SU-DHL-6 (cell line): ENCODE measurements around the gene E2F7.

Experiments
- H2AFZ ChIP-seq: fragments of 200-600 bp; sonication (generic); 2 replicates; pipeline ENCODE4 v1.6.1; 2014; ENCODE audit warnings: low read depth, mild to moderate bottlenecking, moderate library complexity, mixed read lengths, antibody characterized with exemption, low read length; ENCODE audit not compliant: severe bottlenecking
- H3F3A ChIP-seq: fragments of 200-600 bp; shearing (Covaris generic); 2 replicates; pipeline ENCODE4 v1.6.0; 2016; ENCODE audit warnings: antibody characterized with exemption, mild to moderate bottlenecking; ENCODE audit not compliant: insufficient read depth
- H3K27ac ChIP-seq: fragments of 200-600 bp; sonication (generic); 2 replicates; pipeline ENCODE4 v1.5.1; 2016; ENCODE audit warnings: low read depth, mild to moderate bottlenecking, low read length, moderate library complexity, mixed read lengths
- H3K27me3 ChIP-seq: fragments of 200-600 bp; sonication (generic), shearing (Covaris generic); 2 replicates; pipeline ENCODE4 v1.6.0; 2014; ENCODE audit warnings: mild to moderate bottlenecking, low read length
- H3K36me3 ChIP-seq: fragments of 200-600 bp; sonication (generic); 2 replicates; pipeline ENCODE4 v1.6.1; 2014; ENCODE audit warnings: mild to moderate bottlenecking, low read length, mixed read lengths
- H3K4me2 ChIP-seq: fragments of 300-600, 200-600 bp; shearing (Covaris generic), sonication (generic); 2 replicates; pipeline ENCODE4 v1.6.0; 2014; ENCODE audit warnings: low read length, low read depth, mild to moderate bottlenecking; ENCODE audit not compliant: poor library complexity, severe bottlenecking
- H3K4me3 ChIP-seq: fragments of 200-600 bp; sonication (generic); 2 replicates; pipeline ENCODE4 v1.5.1; 2014; ENCODE audit warnings: antibody characterized with exemption, low read length, mild to moderate bottlenecking, mixed read lengths; ENCODE audit not compliant: insufficient read depth, poor library complexity, severe bottlenecking
- H3K79me2 ChIP-seq: fragments of 200-600 bp; sonication (generic); 2 replicates; pipeline ENCODE4 v1.6.1; 2014; ENCODE audit warnings: mild to moderate bottlenecking, low read length, moderate library complexity; ENCODE audit not compliant: insufficient read depth
- H3K9ac ChIP-seq: fragments of 200-600 bp; sonication (generic); 2 replicates; pipeline ENCODE4 v1.7.0; 2014; ENCODE audit warnings: mild to moderate bottlenecking, low read length
- H3K9me2 ChIP-seq: fragments of 200-600 bp; sonication (generic); replicated peaks from 2 replicates; pipeline ENCODE4 v1.6.1; 2014; ENCODE audit warnings: low read length; ENCODE audit not compliant: insufficient read depth
- H3K9me3 ChIP-seq: fragments of 200-600 bp; sonication (generic); 2 replicates; pipeline ENCODE4 v1.6.1; 2014; ENCODE audit warnings: low read length, mixed read lengths; ENCODE audit not compliant: insufficient read depth
- H4K20me1 ChIP-seq: fragments of 200-600 bp; sonication (generic); 2 replicates; pipeline ENCODE4 v1.6.1; 2014; ENCODE audit warnings: low read depth, mild to moderate bottlenecking, antibody characterized with exemption, low read length, moderate library complexity, mixed read lengths
- EZH2phosphoT487 ChIP-seq: fragments of 200-600 bp; sonication (generic), shearing (Covaris generic); conservative IDR thresholded peaks from 2 replicates; pipeline ENCODE4 v1.6.1; 2018; ENCODE audit warnings: mild to moderate bottlenecking, antibody characterized with exemption, low read length, moderate library complexity, mixed read lengths
- TF ChIP-seq, protein P1 (sequence below): fragments of 200-600 bp; sonication (generic); IDR thresholded peaks from one replicate; pipeline ENCODE4 v1.5.1; 2017; ENCODE audit warnings: antibody characterized with exemption, mild to moderate bottlenecking, low read length, moderate library complexity; ENCODE audit not compliant: insufficient read depth, poor library complexity, severe bottlenecking

The E2F7 gene

GRCh38 chr12:76990716-76991115 lies 74.7 kb downstream of the E2F7 start:
- H3K79me2 ChIP-seq: no peaks in the 10 kb centered on the region
- H3F3A ChIP-seq: no peaks in the 10 kb centered on the region
- H4K20me1 ChIP-seq: no peaks in the 10 kb centered on the region
- 0 out of 2 replicates have a peak, but pooled peaks cover 3% of the 10 kb centered on the region for H3K9me2 ChIP-seq
- no peaks in the 10 kb centered on the region for H3K9me3 ChIP-seq
- no peak overlapping the region for H3K9ac ChIP-seq
- no peak overlapping the region for H2AFZ ChIP-seq
- H3K4me2 ChIP-seq: no peak overlapping the region
- no peak overlapping the region for H3K27ac ChIP-seq
- H3K36me3 ChIP-seq: no peaks in the 10 kb centered on the region
- no peak overlapping the region for H3K4me3 ChIP-seq
- no peaks in the 10 kb centered on the region for H3K27me3 ChIP-seq
- TF ChIP-seq EZH2phosphoT487: no peak
- TF ChIP-seq, protein P1, sequence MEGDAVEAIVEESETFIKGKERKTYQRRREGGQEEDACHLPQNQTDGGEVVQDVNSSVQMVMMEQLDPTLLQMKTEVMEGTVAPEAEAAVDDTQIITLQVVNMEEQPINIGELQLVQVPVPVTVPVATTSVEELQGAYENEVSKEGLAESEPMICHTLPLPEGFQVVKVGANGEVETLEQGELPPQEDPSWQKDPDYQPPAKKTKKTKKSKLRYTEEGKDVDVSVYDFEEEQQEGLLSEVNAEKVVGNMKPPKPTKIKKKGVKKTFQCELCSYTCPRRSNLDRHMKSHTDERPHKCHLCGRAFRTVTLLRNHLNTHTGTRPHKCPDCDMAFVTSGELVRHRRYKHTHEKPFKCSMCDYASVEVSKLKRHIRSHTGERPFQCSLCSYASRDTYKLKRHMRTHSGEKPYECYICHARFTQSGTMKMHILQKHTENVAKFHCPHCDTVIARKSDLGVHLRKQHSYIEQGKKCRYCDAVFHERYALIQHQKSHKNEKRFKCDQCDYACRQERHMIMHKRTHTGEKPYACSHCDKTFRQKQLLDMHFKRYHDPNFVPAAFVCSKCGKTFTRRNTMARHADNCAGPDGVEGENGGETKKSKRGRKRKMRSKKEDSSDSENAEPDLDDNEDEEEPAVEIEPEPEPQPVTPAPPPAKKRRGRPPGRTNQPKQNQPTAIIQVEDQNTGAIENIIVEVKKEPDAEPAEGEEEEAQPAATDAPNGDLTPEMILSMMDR: no peak

DNA sequence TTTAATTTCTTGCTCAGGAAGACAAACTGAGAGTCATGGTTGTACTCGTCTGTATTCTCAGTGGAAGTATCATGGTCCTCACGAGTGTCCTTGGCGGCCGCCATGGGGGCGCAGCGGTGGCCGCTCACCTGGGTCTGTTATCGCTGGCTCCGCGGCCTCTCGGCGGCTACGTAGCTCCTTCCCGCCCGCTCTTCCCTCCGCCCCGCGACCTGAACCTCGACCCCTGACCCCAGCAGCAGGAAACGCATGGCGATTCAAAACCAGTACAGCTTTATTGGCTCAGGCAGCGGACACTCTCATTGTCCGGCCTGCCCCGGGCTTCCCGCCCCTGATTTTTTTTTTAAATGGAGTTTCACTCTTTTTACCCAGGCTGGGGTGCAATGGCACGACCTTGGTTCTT lies 80.8 kb downstream of the E2F7 start:
- H3K9ac ChIP-seq: no peak overlapping the region
- no peak overlapping the region for H2AFZ ChIP-seq
- H3K9me2 ChIP-seq: no peaks in the 10 kb centered on the region
- TF ChIP-seq, protein P1: no peak
- TF ChIP-seq EZH2phosphoT487: no peak
- H4K20me1 ChIP-seq: no peaks in the 10 kb centered on the region
- no peak overlapping the region for H3K4me3 ChIP-seq
- H3F3A ChIP-seq: no peaks in the 10 kb centered on the region
- no peaks in the 10 kb centered on the region for H3K27me3 ChIP-seq
- H3K27ac ChIP-seq: no peak overlapping the region
- no peaks in the 10 kb centered on the region for H3K79me2 ChIP-seq
- H3K4me2 ChIP-seq: no peak overlapping the region
- no peaks in the 10 kb centered on the region for H3K9me3 ChIP-seq
- H3K36me3 ChIP-seq: no peaks in the 10 kb centered on the region

- no peaks in the 10 kb centered on the region for H4K20me1 ChIP-seq
- no peaks in the 10 kb centered on the region for H3K79me2 ChIP-seq
- H3K36me3 ChIP-seq: no peaks in the 10 kb centered on the region
- no peak overlapping the region for H2AFZ ChIP-seq
- no peak overlapping the region for H3K9ac ChIP-seq
- no peaks in the 10 kb centered on the region for H3K27me3 ChIP-seq
- H3K9me3 ChIP-seq: no peaks in the 10 kb centered on the region
- H3K4me3 ChIP-seq: no peak overlapping the region
- TF ChIP-seq EZH2phosphoT487: no peak
- TF ChIP-seq, protein P1: no peak
- H3K4me2 ChIP-seq: no peak overlapping the region
- no peaks in the 10 kb centered on the region for H3F3A ChIP-seq
- H3K9me2 ChIP-seq: no peaks in the 10 kb centered on the region
- H3K27ac ChIP-seq: no peak overlapping the region
These were observed 81.9 kb downstream of the E2F7 start for GRCh38 chr12:76983420-76983819.
